Measurements from ENCODE around the gene FAM210B.

The FAM210B gene

DNA sequence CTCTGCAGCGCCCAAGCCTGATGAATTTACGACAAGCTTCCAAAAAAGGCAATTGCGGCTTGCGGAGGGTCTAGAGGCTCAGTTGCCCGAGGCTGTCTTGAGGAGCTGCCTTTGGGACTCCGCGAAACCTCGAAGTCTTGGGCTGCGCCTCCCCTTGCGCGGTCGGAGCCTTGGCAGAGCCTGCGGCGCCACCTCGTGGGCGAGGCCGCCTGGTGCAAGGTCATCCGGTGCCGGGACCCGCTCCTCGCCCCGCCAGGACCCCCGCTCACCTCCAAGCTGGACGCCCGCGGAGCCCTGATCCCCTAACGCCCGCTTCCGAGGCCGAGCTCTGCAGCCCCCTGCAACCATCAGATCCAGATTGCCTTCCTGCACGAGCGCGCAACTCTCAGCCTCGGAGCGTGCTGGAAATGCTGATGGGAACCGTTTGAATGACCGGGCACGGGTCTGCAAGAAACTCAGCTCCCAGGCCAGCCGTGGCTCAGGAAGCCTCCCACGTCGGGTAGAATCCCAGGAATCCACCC lies 14.9 kb upstream of the FAM210B start:
- WGBS, 2 experiments = 3 to 5% methylated on average over 41 of the region's 41 CpGs

DNA sequence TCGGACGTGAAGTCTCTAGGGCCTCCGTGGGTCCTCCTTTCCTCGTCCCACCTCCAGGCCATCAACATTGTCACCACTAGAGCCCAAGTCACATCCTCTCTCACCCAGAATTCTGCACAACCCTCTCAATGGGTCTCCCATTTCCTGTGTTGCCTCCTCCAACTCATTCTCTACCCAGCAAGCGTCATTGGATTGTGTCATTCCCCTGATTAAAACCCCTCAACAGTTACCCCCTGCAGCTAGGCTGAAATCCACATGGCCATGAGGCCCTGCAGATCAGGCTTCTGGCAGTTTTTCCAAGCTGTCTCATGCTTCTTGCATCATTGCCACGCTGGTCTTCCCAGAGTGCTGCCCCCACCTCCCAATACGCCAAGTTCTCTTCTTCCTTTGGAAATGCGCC lies 12.9 kb upstream of the FAM210B start:
- Histone ChIP-seq H3K4me3 (ENCODE audit: insufficient read depth, low read depth, low read length) (no peak overlapping the region), H3K27ac (ENCODE audit: insufficient read depth, low read depth, low read length, poor library complexity, severe bottlenecking) (no peak overlapping the region), H3K36me3 (ENCODE audit: control insufficient read depth, insufficient read depth, low read length) (no peaks in the 10 kb centered on the region), H3K4me1 (ENCODE audit: control insufficient read depth, insufficient read depth, low read length) (peaks cover 12% of the 10 kb centered on the region), H3K9me3 (ENCODE audit: control insufficient read depth, low read length) (no peaks in the 10 kb centered on the region), H3K27me3 (ENCODE audit: control insufficient read depth, insufficient read depth, low read length, poor library complexity, severe bottlenecking) (peaks cover 17% of the 10 kb centered on the region)
- WGBS, 2 experiments = 91 to 92% methylated on average over 8 of the region's 8 CpGs

More for the DNA sequence above, 14.9 kb upstream of the FAM210B start:
- Histone ChIP-seq H3K4me3 (ENCODE audit: insufficient read depth, low read depth, low read length) (peak overlapping the region; percentile 19), H3K27me3 (ENCODE audit: control insufficient read depth, insufficient read depth, low read length, poor library complexity, severe bottlenecking) (peaks cover 17% of the 10 kb centered on the region), H3K4me1 (ENCODE audit: control insufficient read depth, insufficient read depth, low read length) (peaks cover 12% of the 10 kb centered on the region), H3K9me3 (ENCODE audit: control insufficient read depth, low read length) (no peaks in the 10 kb centered on the region), H3K36me3 (ENCODE audit: control insufficient read depth, insufficient read depth, low read length) (no peaks in the 10 kb centered on the region), H3K27ac (ENCODE audit: insufficient read depth, low read depth, low read length, poor library complexity, severe bottlenecking) (no peak overlapping the region)

DNA sequence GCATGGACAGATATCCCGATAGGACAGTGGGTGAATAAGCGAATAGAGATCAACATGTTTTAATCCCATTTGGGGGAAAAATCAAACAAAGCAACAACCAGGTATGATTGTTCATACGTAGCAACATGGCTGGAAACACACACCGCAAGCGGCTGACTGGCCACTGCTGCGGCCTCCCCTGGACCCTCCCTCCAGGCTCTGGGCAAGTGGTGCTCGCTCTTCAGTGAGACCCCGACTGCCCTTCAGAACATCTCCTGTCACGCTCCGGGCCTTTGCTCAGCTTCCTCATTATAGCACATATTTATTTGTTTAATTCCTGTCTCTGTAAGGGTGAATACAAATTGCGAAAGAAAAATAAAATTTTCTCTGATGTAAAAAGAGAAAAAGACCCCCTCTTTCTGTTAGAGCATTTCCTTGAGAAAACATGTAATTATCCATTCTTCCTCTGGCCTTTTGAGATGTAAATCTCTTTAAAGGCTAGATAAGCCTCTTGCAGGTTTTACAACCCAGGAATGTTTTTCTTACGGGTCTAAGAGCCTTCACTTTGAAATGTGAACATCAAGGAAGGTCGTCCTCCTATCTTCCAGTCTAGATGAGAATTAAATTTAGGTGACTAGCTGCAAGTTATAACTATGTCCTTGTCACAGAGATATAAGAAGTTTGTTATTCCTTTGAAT lies 11.0 kb upstream of the FAM210B start:
- no peak overlapping the region for H3K27ac ChIP-seq (ENCODE audit: insufficient read depth, low read depth, low read length, poor library complexity, severe bottlenecking)

DNA sequence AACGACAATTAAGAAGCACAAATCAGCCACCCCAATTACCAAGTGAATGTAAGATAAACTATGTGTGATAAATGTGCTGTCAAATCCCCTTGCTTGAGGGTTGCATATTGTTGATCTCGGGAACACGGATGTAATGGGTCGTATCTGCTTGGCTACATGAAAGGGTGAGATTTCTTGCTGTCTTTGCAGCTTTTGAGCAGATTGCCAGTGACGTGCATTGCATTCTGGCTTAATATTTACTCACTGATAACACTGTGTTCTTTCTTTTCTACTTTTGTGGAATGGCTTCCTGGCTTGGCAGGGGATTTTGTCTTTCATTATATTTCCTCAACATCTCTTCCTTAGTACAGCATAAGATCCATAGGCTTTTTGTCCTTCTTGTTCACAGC lies 10.5 kb upstream of the FAM210B start:
- Histone ChIP-seq H3K27me3 (ENCODE audit: control insufficient read depth, insufficient read depth, low read length, poor library complexity, severe bottlenecking) (peaks cover 10% of the 10 kb centered on the region), H3K27ac (ENCODE audit: insufficient read depth, low read depth, low read length, poor library complexity, severe bottlenecking) (no peak overlapping the region), H3K9me3 (ENCODE audit: control insufficient read depth, low read length) (no peaks in the 10 kb centered on the region), H3K4me3 (ENCODE audit: insufficient read depth, low read depth, low read length) (no peak overlapping the region), H3K36me3 (ENCODE audit: control insufficient read depth, insufficient read depth, low read length) (no peaks in the 10 kb centered on the region), H3K4me1 (ENCODE audit: control insufficient read depth, insufficient read depth, low read length) (peaks cover 12% of the 10 kb centered on the region)
- WGBS, 2 experiments = 33 to 41% methylated on average over 4 to 5 of the region's 5 CpGs

More for the DNA sequence above, 11.0 kb upstream of the FAM210B start:
- Histone ChIP-seq H3K4me1 (ENCODE audit: control insufficient read depth, insufficient read depth, low read length) (peaks cover 12% of the 10 kb centered on the region), H3K4me3 (ENCODE audit: insufficient read depth, low read depth, low read length) (no peak overlapping the region), H3K9me3 (ENCODE audit: control insufficient read depth, low read length) (no peaks in the 10 kb centered on the region), H3K36me3 (ENCODE audit: control insufficient read depth, insufficient read depth, low read length) (no peaks in the 10 kb centered on the region), H3K27me3 (ENCODE audit: control insufficient read depth, insufficient read depth, low read length, poor library complexity, severe bottlenecking) (peaks cover 16% of the 10 kb centered on the region)
- 36 to 46% methylated on average over 11 to 12 of the region's 13 CpGs for WGBS, 2 experiments

DNA sequence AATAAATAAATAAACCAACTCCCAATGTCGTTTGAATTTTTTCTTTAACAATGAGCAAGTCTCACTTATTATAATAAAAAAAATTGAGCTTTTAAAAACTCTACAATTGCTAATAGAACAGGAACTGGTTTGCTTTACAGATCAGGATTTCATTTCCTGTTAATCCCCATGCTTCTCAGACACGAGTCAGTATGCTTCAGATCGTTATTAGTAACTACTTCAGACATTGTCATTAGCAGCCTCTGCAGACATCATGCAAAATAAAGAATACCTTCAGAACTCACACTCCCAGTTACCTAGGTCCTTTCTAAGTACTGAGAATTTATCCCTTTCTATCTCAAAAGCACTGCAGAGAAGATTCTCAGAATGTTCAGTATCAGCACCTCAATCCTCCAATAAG lies 10.0 kb upstream of the FAM210B start:
- Histone ChIP-seq H3K4me3 (ENCODE audit: insufficient read depth, low read depth, low read length) (no peak overlapping the region), H3K27me3 (ENCODE audit: control insufficient read depth, insufficient read depth, low read length, poor library complexity, severe bottlenecking) (peaks cover 6% of the 10 kb centered on the region), H3K36me3 (ENCODE audit: control insufficient read depth, insufficient read depth, low read length) (no peaks in the 10 kb centered on the region), H3K27ac (ENCODE audit: insufficient read depth, low read depth, low read length, poor library complexity, severe bottlenecking) (no peak overlapping the region), H3K9me3 (ENCODE audit: control insufficient read depth, low read length) (no peaks in the 10 kb centered on the region), H3K4me1 (ENCODE audit: control insufficient read depth, insufficient read depth, low read length) (peaks cover 12% of the 10 kb centered on the region)
- 36 to 37% methylated on average over 2 of the region's 3 CpGs for WGBS, 2 experiments

DNA sequence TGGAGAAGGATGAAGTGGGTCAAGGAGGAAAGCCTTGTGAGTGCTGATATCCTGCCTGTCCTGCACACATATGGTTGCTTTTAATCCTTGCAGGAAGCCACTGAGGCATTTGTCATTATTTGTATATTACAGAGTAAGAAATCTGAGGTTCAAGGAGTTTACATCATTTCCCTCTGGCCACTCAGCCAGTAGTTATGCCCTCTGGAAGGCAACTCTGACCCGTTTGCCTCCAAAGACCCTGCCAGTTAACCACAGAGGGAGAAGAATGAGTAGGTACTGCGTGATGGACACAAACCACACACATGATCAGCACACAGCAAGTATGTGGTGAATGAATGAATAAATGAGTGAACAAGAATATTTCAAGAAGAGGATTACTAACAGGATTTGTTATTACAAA lies 7.9 kb upstream of the FAM210B start:
- Histone ChIP-seq H3K27me3 (ENCODE audit: control insufficient read depth, insufficient read depth, low read length, poor library complexity, severe bottlenecking) (no peaks in the 10 kb centered on the region), H3K36me3 (ENCODE audit: control insufficient read depth, insufficient read depth, low read length) (no peaks in the 10 kb centered on the region), H3K27ac (ENCODE audit: insufficient read depth, low read depth, low read length, poor library complexity, severe bottlenecking) (no peak overlapping the region), H3K9me3 (ENCODE audit: control insufficient read depth, low read length) (no peaks in the 10 kb centered on the region), H3K4me1 (ENCODE audit: control insufficient read depth, insufficient read depth, low read length) (peaks cover 12% of the 10 kb centered on the region), H3K4me3 (ENCODE audit: insufficient read depth, low read depth, low read length) (no peak overlapping the region)
- WGBS, 2 experiments = 83 to 95% methylated on average over 1 to 2 of the region's 2 CpGs

DNA sequence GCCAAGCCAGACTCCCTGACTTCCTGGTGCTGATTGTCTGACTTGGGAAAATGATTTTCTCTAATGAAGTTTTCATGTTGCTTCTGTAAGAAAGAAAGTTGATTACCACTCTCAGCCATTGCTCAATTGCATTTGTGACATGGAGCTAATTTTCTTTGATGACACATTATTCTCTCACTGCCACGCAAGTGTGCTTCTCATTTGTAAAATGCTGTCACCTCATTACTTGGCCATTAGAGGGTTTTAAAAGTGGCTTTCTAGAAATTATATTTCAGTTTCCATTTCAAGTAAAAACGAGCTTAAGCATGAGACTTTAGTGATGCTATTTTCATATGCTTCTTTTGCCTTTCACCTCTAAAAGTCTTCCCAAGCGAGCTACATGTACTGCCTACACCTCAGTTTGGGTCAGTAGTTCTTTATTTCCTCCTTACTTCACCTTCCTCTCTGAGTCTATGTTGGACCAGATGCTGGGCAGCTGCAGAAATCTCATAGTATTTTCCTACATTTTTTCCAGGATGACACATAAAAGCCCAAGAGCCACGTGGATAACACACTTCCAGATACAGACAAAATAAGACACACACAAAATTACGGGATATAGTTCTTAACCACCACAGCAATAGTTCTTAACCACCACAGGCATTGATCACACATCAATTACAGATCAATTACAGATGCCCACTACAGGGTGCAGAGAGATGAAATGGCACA lies 6.3 kb upstream of the FAM210B start:
- Histone ChIP-seq H3K27me3 (ENCODE audit: control insufficient read depth, insufficient read depth, low read length, poor library complexity, severe bottlenecking) (no peaks in the 10 kb centered on the region), H3K9me3 (ENCODE audit: control insufficient read depth, low read length) (no peaks in the 10 kb centered on the region)
- WGBS, 2 experiments = 88 to 89% methylated on average over 5 of the region's 5 CpGs

DNA sequence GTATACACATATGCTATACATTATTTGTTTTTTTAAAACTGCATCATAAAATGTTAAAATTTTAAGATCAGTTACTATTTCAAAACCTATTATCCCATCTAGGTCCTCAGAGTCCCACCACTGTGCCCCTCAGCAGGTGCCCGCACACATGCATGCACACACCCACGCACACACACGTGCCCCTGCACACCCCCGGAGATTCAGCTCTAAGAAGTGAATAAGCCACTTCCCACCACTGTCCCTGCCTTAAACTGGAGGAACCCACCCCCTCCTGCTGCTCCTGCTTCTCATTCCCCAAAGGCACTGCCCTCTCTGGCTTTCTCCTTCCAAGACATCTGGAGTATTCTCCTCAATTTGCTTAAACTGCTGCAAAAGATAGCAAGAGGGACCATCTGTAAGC lies 5.4 kb upstream of the FAM210B start:
- Histone ChIP-seq H3K27me3 (ENCODE audit: control insufficient read depth, insufficient read depth, low read length, poor library complexity, severe bottlenecking) (no peaks in the 10 kb centered on the region), H3K9me3 (ENCODE audit: control insufficient read depth, low read length) (no peaks in the 10 kb centered on the region), H3K36me3 (ENCODE audit: control insufficient read depth, insufficient read depth, low read length) (no peaks in the 10 kb centered on the region), H3K4me1 (ENCODE audit: control insufficient read depth, insufficient read depth, low read length) (peaks cover 4% of the 10 kb centered on the region), H3K4me3 (ENCODE audit: insufficient read depth, low read depth, low read length) (no peak overlapping the region), H3K27ac (ENCODE audit: insufficient read depth, low read depth, low read length, poor library complexity, severe bottlenecking) (no peak overlapping the region)
- 84 to 90% methylated on average over 4 of the region's 4 CpGs for WGBS, 2 experiments

More for the DNA sequence above, 6.3 kb upstream of the FAM210B start:
- Histone ChIP-seq H3K4me1 (ENCODE audit: control insufficient read depth, insufficient read depth, low read length) (peaks cover 12% of the 10 kb centered on the region), H3K36me3 (ENCODE audit: control insufficient read depth, insufficient read depth, low read length) (no peaks in the 10 kb centered on the region), H3K4me3 (ENCODE audit: insufficient read depth, low read depth, low read length) (no peak overlapping the region), H3K27ac (ENCODE audit: insufficient read depth, low read depth, low read length, poor library complexity, severe bottlenecking) (no peak overlapping the region)

DNA sequence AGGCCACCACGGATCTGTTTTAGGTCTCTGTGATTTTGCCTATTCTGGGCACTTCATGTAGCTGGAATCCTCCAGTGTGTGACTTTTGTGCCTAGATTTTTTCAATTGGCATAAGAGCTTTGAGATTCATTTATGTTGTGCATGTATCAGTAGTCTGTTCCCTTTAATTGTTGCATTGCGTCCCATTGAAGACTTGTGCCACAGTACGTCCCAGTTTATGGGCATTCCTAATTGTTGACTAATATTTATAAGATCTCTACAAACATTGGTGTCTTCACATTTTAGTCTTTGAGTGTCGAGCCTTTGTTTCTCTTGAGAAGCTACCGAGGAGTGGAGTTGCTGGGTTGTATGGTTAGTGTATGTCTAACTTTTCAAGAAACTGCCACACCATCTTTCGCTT lies 704 bp upstream of the FAM210B start:
- no peaks in the 10 kb centered on the region for H3K36me3 ChIP-seq (ENCODE audit: control insufficient read depth, insufficient read depth, low read length)
- H3K4me3 ChIP-seq (ENCODE audit: insufficient read depth, low read depth, low read length) = no peak overlapping the region
- peaks cover 16% of the 10 kb centered on the region for H3K27me3 ChIP-seq (ENCODE audit: control insufficient read depth, insufficient read depth, low read length, poor library complexity, severe bottlenecking)
- H3K9me3 ChIP-seq (ENCODE audit: control insufficient read depth, low read length) = no peaks in the 10 kb centered on the region
- 83 to 88% methylated on average over 4 to 6 of the region's 6 CpGs for WGBS, 2 experiments
- no peak overlapping the region for H3K27ac ChIP-seq (ENCODE audit: insufficient read depth, low read depth, low read length, poor library complexity, severe bottlenecking)
- peaks cover 18% of the 10 kb centered on the region for H3K4me1 ChIP-seq (ENCODE audit: control insufficient read depth, insufficient read depth, low read length)

All from ectodermal cell (in vitro differentiated cells).